Neural cell (in vitro differentiated cells): ENCODE measurements around the gene SLC6A3. TPM values are rescaled to one million over a fixed set of nuclear protein-coding genes. Genes with fewer than 3 reads are reported as not detected.

Experiments used
- H2AFZ ChIP-seq: fragments of 200-600, 300-800 bp; sonication (generic), shearing (Covaris generic); 2 replicates; pipeline ENCODE4 v1.6.0; 2014; ENCODE audit warnings: low read depth, mild to moderate bottlenecking, antibody characterized with exemption, low read length, moderate library complexity
- H3F3A ChIP-seq: fragments of 200-600 bp; shearing (Covaris generic); 2 replicates; pipeline ENCODE4 v1.6.1; 2016; ENCODE audit warnings: mild to moderate bottlenecking, moderate library complexity, mixed read lengths, antibody characterized with exemption, low read length; ENCODE audit not compliant: insufficient read depth, poor library complexity, severe bottlenecking
- H3K27ac ChIP-seq: fragments of 200-600, 300-800 bp; sonication (generic), shearing (Covaris generic); 2 replicates; pipeline ENCODE4 v1.5.1; 2014; ENCODE audit warnings: mild to moderate bottlenecking, low read length, moderate library complexity
- H3K27me3 ChIP-seq: fragments of 300-800, 200-600 bp; sonication (generic), shearing (Covaris generic); 2 replicates; pipeline ENCODE4 v1.6.0; 2014; ENCODE audit warnings: mild to moderate bottlenecking, low read depth, low read length, moderate library complexity; ENCODE audit not compliant: insufficient read depth
- H3K36me3 ChIP-seq: fragments of 300-800, 200-600 bp; sonication (generic), shearing (Covaris generic); 2 replicates; pipeline ENCODE4 v1.5.1; 2014; ENCODE audit warnings: mild to moderate bottlenecking, antibody characterized with exemption, low read length, moderate library complexity; ENCODE audit not compliant: insufficient read depth
- H3K4me2 ChIP-seq: fragments of 300-800, 200-600 bp; sonication (generic), shearing (Covaris generic); 2 replicates; pipeline ENCODE4 v1.6.0; 2014; ENCODE audit warnings: mild to moderate bottlenecking, low read length
- H3K4me3 ChIP-seq: fragments of 300-800, 200-600 bp; sonication (generic), shearing (Covaris generic); 2 replicates; pipeline ENCODE4 v1.5.1; 2014; ENCODE audit warnings: mild to moderate bottlenecking, low read length, moderate library complexity
- H3K79me2 ChIP-seq: fragments of 200-600 bp; shearing (Covaris generic); replicated peaks from 2 replicates; pipeline ENCODE4 v1.6.0; 2014; ENCODE audit warnings: mild to moderate bottlenecking, low read length, moderate library complexity; ENCODE audit not compliant: insufficient read depth
- H3K9ac ChIP-seq: fragments of 300-800, 200-600 bp; sonication (generic), shearing (Covaris generic); 2 replicates; pipeline ENCODE4 v1.6.1; 2016; ENCODE audit warnings: mild to moderate bottlenecking, low read length, mixed read lengths
- H3K9me2 ChIP-seq: fragments of 200-600 bp; shearing (Covaris generic); 2 replicates; pipeline ENCODE4 v1.6.1; 2016; ENCODE audit warnings: mild to moderate bottlenecking, low read length, mixed read lengths; ENCODE audit not compliant: insufficient read depth
- H3K9me3 ChIP-seq: fragments of 200-600, 300-800 bp; sonication (generic), shearing (Covaris generic); 2 replicates; pipeline ENCODE4 v1.6.1; 2016; ENCODE audit warnings: mild to moderate bottlenecking, mixed run types, low read length, moderate library complexity, mixed read lengths
- H4K20me1 ChIP-seq: fragments of 200-600 bp; shearing (Covaris generic); 2 replicates; pipeline ENCODE4 v1.6.1; 2016; ENCODE audit warnings: mild to moderate bottlenecking, mixed run types; ENCODE audit not compliant: insufficient read depth
- EP300 ChIP-seq: fragments of 450-650 bp; conservative IDR thresholded peaks from 2 replicates; pipeline ENCODE4 v1.6.1; 2014; ENCODE audit warnings: antibody characterized with exemption, mild to moderate bottlenecking, moderate library complexity; ENCODE audit not compliant: poor library complexity, severe bottlenecking
- POLR2AphosphoS5 ChIP-seq: IDR thresholded peaks from 2 replicates; pipeline ENCODE4 v1.6.1; 2012
- RAD21 ChIP-seq: fragments of 450-650 bp; conservative IDR thresholded peaks from 2 replicates; pipeline ENCODE4 v1.6.1; 2014; ENCODE audit warnings: antibody characterized with exemption, mild to moderate bottlenecking, moderate library complexity
- SMC3 ChIP-seq: fragments of 450-650 bp; conservative IDR thresholded peaks from 2 replicates; pipeline ENCODE4 v1.6.1; 2014; ENCODE audit warnings: antibody characterized with exemption, mild to moderate bottlenecking, moderate library complexity; ENCODE audit not compliant: poor library complexity
- TAF1 ChIP-seq: IDR thresholded peaks from 2 replicates; pipeline ENCODE4 v1.6.1; 2012; ENCODE audit warnings: low read depth
- polyA plus RNA-seq: library from polyadenylated mRNA; depleted of rRNA; stranded (reverse); fragments of >200 nt; gene quantifications from 2 replicates; pipeline ENCODE4 v1.2.3, GENCODE V29; 2014
- TF ChIP-seq, protein P1 (sequence below): IDR thresholded peaks from 2 replicates; pipeline ENCODE4 v1.6.1; 2012; ENCODE audit warnings: borderline replicate concordance

The SLC6A3 gene
- polyA plus RNA-seq, 1 donor from 2014 or later = 0.77 TPM

DNA sequence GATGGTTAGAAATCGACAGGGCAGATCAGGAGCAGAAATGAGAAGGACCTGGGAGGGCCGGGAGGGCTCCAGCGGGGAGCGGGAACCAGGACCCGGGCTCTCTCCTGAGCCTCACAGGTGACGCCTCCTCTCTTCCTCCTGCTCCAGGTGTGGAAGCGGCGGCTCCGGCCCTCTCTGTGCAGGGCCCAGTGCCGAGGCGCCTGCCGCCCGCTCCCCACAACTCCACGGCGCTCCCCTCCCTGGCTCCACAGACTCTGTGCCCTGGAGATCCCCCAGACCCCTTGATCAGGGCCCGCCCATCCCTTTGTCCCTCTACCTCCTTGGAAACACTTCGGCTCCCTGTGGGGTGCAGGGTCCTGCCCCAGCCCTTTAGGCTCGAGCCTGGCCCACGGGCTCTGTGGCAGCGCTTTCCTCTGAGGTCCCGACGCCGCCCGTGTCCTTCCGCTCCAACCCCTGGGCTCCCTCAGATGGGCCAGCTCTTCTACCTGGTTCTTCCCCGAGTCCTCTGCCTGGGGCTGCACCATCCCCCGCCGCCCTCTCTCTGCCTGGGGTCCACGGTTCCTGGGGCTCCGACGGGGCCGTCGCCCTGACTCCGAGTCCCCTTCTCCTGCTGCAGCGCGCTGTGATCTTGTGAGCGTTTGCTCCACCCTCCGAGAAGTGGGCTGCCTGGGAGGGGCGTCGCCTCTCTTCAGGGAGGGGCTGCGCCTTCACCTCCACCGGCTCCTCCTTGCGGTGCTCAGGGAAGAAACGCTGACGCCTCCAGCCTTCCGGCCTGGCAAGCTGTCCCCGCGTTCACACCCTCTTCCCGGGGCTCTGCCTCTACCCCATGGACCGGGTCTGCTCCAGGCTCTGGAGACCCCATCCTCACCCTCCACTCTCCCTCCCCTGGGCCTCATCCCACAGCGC, 22.4 kb upstream of the SLC6A3 start:
- Histone ChIP-seq H3K27ac (no peak overlapping the region), H3K36me3 (no peaks in the 10 kb centered on the region), H3F3A (no peaks in the 10 kb centered on the region), H3K9ac (no peak overlapping the region), H3K9me2 (no peaks in the 10 kb centered on the region), H3K9me3 (no peaks in the 10 kb centered on the region), H3K4me3 (no peak overlapping the region), H3K79me2 (no peaks in the 10 kb centered on the region), H3K4me2 (no peak overlapping the region), H2AFZ (no peak overlapping the region), H4K20me1 (no peaks in the 10 kb centered on the region), H3K27me3 (no peaks in the 10 kb centered on the region)
- TF ChIP-seq RAD21 = no peak

DNA sequence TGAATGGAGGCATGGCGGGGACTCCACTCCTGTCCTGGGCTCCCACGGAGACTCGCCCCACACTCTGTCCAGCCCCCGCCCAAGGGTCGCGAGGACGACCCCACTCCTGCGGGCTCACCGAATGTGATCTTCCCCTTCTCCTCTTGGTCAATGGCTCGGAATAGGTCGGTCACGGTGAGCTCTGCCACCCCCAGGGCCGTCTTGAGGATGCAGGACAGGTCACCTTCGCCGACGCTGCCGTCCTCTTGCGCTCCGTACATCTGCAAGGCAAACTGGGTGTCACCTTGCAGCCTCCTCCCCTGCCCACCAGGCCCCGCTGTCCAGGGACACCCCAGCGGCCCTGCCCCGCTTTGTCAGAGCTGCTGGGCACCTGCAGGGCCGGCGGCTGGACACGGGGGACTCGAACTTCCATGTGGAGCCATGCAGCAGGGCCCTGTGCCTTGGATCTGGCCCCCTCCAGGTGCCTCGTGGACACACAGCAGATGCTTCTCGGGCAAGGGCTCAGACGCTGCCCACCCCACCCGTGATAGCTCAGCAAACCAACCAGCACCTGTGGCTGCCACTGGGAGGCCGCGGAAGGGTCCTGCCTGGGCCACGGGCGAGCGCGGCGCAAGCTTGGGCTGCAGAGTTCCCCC, 21.5 kb upstream of the SLC6A3 start:
- no peaks in the 10 kb centered on the region for H3F3A ChIP-seq
- H3K27me3 ChIP-seq = no peaks in the 10 kb centered on the region
- H3K4me2 ChIP-seq = no peak overlapping the region
- H3K9me3 ChIP-seq = no peaks in the 10 kb centered on the region
- no peak overlapping the region for H3K27ac ChIP-seq
- H2AFZ ChIP-seq = no peak overlapping the region
- H3K4me3 ChIP-seq = no peak overlapping the region
- no peaks in the 10 kb centered on the region for H4K20me1 ChIP-seq
- TF ChIP-seq POLR2AphosphoS5 (no peak), SMC3 (no peak)
- no peaks in the 10 kb centered on the region for H3K9me2 ChIP-seq
- H3K9ac ChIP-seq = no peak overlapping the region
- no peaks in the 10 kb centered on the region for H3K79me2 ChIP-seq
- no peaks in the 10 kb centered on the region for H3K36me3 ChIP-seq

GRCh38 chr5:1465966-1466471, 20.8 kb upstream of the SLC6A3 start:
- H3K79me2 ChIP-seq = no peaks in the 10 kb centered on the region
- H3K4me2 ChIP-seq = no peak overlapping the region
- no peaks in the 10 kb centered on the region for H3F3A ChIP-seq
- no peaks in the 10 kb centered on the region for H3K27me3 ChIP-seq
- no peaks in the 10 kb centered on the region for H4K20me1 ChIP-seq
- H3K9me3 ChIP-seq = no peaks in the 10 kb centered on the region
- H3K27ac ChIP-seq = no peak overlapping the region
- no peak for TF ChIP-seq RAD21
- TF ChIP-seq, protein P1, sequence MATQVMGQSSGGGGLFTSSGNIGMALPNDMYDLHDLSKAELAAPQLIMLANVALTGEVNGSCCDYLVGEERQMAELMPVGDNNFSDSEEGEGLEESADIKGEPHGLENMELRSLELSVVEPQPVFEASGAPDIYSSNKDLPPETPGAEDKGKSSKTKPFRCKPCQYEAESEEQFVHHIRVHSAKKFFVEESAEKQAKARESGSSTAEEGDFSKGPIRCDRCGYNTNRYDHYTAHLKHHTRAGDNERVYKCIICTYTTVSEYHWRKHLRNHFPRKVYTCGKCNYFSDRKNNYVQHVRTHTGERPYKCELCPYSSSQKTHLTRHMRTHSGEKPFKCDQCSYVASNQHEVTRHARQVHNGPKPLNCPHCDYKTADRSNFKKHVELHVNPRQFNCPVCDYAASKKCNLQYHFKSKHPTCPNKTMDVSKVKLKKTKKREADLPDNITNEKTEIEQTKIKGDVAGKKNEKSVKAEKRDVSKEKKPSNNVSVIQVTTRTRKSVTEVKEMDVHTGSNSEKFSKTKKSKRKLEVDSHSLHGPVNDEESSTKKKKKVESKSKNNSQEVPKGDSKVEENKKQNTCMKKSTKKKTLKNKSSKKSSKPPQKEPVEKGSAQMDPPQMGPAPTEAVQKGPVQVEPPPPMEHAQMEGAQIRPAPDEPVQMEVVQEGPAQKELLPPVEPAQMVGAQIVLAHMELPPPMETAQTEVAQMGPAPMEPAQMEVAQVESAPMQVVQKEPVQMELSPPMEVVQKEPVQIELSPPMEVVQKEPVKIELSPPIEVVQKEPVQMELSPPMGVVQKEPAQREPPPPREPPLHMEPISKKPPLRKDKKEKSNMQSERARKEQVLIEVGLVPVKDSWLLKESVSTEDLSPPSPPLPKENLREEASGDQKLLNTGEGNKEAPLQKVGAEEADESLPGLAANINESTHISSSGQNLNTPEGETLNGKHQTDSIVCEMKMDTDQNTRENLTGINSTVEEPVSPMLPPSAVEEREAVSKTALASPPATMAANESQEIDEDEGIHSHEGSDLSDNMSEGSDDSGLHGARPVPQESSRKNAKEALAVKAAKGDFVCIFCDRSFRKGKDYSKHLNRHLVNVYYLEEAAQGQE = no peak
- TF ChIP-seq EP300 = no peak
- TF ChIP-seq POLR2AphosphoS5 = no peak
- no peak for TF ChIP-seq TAF1
- no peak overlapping the region for H2AFZ ChIP-seq
- no peak overlapping the region for H3K4me3 ChIP-seq
- no peak overlapping the region for H3K9ac ChIP-seq
- H3K36me3 ChIP-seq = no peaks in the 10 kb centered on the region
- no peaks in the 10 kb centered on the region for H3K9me2 ChIP-seq
